Measurements from ENCODE around the gene MAST4.

DNA sequence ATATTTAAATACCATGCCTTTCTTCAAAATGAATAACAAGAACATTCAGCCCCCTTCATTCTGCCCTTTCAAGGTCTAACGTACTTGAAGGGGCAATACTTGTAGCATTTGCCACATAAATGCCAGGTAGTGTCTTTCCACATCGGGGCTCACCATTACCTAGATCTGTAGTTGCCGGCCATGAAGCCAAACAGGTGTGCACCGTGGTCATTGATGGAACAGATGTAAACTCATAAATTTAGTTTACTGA, 407.4 kb downstream of the MAST4 start:
- TF ChIP-seq CTCF (optimal IDR thresholded peaks at IDR 0.05 in 1 of 3, IDR thresholded peaks at IDR 0.05 in 1 of 3, conservative IDR thresholded peaks at IDR 0.05 in 1 of 3; ENCODE audit: extremely low read depth in 1 of 3, insufficient read depth in 2 of 3, low read length in 3 of 3) = no peak
- TF ChIP-seq EZH2 (IDR thresholded peaks at IDR 0.05; ENCODE audit: low read length) = no peak

Measured in keratinocyte (primary cell).